Psoas muscle (tissue), 8 donors: Measurements from ENCODE around the gene GRIA1. TPM values are rescaled to one million over a fixed set of nuclear protein-coding genes. Genes with fewer than 3 reads are reported as not detected.

Experiments
- ATAC-seq, 4 donors: fragments of 200-7000 bp; cut with Tn5 transposase; one replicate each; pipeline ENCODE4 v1.9.1; 2020; ENCODE audit warnings: moderate library complexity in 3 of 4, mild to moderate bottlenecking in 2 of 4
- DNase-seq, 2 donors: peaks; one replicate each; pipeline ENCODE4 v3.0.0-alpha.2; 2020
- H3K27ac ChIP-seq: fragments of 200-600 bp; one replicate; pipeline ENCODE4 v1.8.0; 2022
- H3K27me3 ChIP-seq, 3 donors: fragments of 200-600 bp in 1 of 3; one replicate each; pipeline versions ENCODE4 v1.6.1 to v1.8.0; 2013 to 2022; ENCODE audit warnings: low read length in 2 of 3, mild to moderate bottlenecking in 2 of 3, moderate library complexity in 1 of 3; ENCODE audit not compliant: insufficient read depth in 3 of 3
- H3K36me3 ChIP-seq, 2 donors: fragments of 200-600 bp in 1 of 2; one replicate each; pipeline versions ENCODE4 v1.6.1 to v1.8.0; 2013 to 2022; ENCODE audit warnings: low read depth in 1 of 2, mild to moderate bottlenecking in 1 of 2, moderate library complexity in 1 of 2; ENCODE audit not compliant: insufficient read depth in 1 of 2
- H3K4me1 ChIP-seq: fragments of 200-600 bp; one replicate; pipeline ENCODE4 v1.8.0; 2022
- H3K4me3 ChIP-seq: fragments of 200-600 bp; one replicate; pipeline ENCODE4 v1.8.0; 2022; ENCODE audit warnings: mild to moderate bottlenecking
- H3K9me3 ChIP-seq: fragments of 200-600 bp; one replicate; pipeline ENCODE4 v1.8.0; 2022
- CTCF ChIP-seq: fragments of 200-600 bp; IDR thresholded peaks from one replicate; pipeline ENCODE4 v1.8.0; 2022; ENCODE audit warnings: antibody characterized with exemption
- WGBS, 3 donors: extraction: QIAGEN DNeasy Blood & Tissue Kit; methylation state at CpG; one replicate each; pipeline versions ENCODE4 v1.1.6 to v1.1.7; 2013; 5-methylcytosine and 5-hydroxymethylcytosine counted together
- intact Hi-C, 2 donors: fragments of 100-400 bp; cut with DNase I; formaldehyde crosslinking; loops; one replicate each; pipeline versions ENCODE4 v1.11.0 to v1.14.2; 2022
- polyA plus RNA-seq, 3 donors: library from polyadenylated mRNA; stranded (reverse); fragments of 200-250 nt; gene quantifications; one replicate each; pipeline ENCODE4 v1.2.3, GENCODE V29; 2013
- total RNA-seq, 4 donors: library from RNA; stranded (reverse); fragmentation: NEBNext Ultra II Directional in 2 of 4; extraction: Animal tissue kit (Norgen Biotek cat#: 25700) in 2 of 4; gene quantifications; one replicate each; pipeline versions ENCODE4 v1.2.1 to v1.2.4, GENCODE V29; 2021 to 2023
- donor health status: healthy with polysubstance abuse.
- donor health status: DM: no; HTN: no; CAD: no; lungs with moderate emphysema.
- donor health status: Bipolar disorder and iron deficiency.
- donor health status: healthy.
- donor health status: DM: yes; HTN: yes; CAD: no.
- donor health status: DM: no; HTN: no; CAD: no.
- donor health status: DM: no; HTN: no; CAD: no.
- donor health status: DM: yes; HTN: yes; CAD: no.

GRIA1 gene
- total and polyA plus RNA-seq, 7 donors = 0.03 to 0.49 (median 0.28) TPM; not detected in 2

GRCh38 chr5:153573326-153574033 is 83.0 kb downstream of the GRIA1 start:
- Histone ChIP-seq H3K36me3 (no peaks in the 10 kb centered on the region), H3K4me3 (no peak overlapping the region), H3K27ac (no peak overlapping the region), H3K9me3 (no peaks in the 10 kb centered on the region), H3K4me1 (no peaks in the 10 kb centered on the region), H3K27me3 (no peaks in the 10 kb centered on the region)
- DNase-seq (no peak), ATAC-seq (no peak)
- TF ChIP-seq CTCF = no peak
- intact Hi-C loops = no loop called here
- 54 to 72% (median 60%) methylated on average over 4 of the region's 4 CpGs for WGBS, 3 donors

- DNase-seq (no peak), ATAC-seq (no peak)
- intact Hi-C loops = no loop called here
- Histone ChIP-seq H3K27me3 (peaks cover 0 to 2% (median 0%) of the 10 kb centered on the region in 3 donors), H3K4me3 (no peak overlapping the region), H3K27ac (no peak overlapping the region), H3K4me1 (no peaks in the 10 kb centered on the region), H3K9me3 (no peaks in the 10 kb centered on the region), H3K36me3 (no peaks in the 10 kb centered on the region)
- no peak for TF ChIP-seq CTCF
- 47 to 50% (median 48%) methylated on average over 4 of the region's 4 CpGs for WGBS, 3 donors
Observed at GRCh38 chr5:153584126-153584959, 93.9 kb downstream of the GRIA1 start.

- 69 to 83% (median 74%) methylated on average over 3 of the region's 3 CpGs for WGBS, 3 donors
- no peaks in the 10 kb centered on the region for H3K9me3 ChIP-seq
- H3K27ac ChIP-seq = no peak overlapping the region
- H3K4me1 ChIP-seq = no peaks in the 10 kb centered on the region
- intact Hi-C loops = no loop called here
- ATAC-seq (no peak), DNase-seq (no peak)
- no peak for TF ChIP-seq CTCF
- H3K27me3 ChIP-seq = peaks cover 0 to 2% (median 0%) of the 10 kb centered on the region in 3 donors
- H3K36me3 ChIP-seq = no peaks in the 10 kb centered on the region
- H3K4me3 ChIP-seq = no peak overlapping the region
Observed at GRCh38 chr5:153584960-153585359, 94.5 kb downstream of the GRIA1 start.

- intact Hi-C loops = no loop called here
- Histone ChIP-seq H3K36me3 (no peaks in the 10 kb centered on the region), H3K27ac (no peak overlapping the region), H3K9me3 (no peaks in the 10 kb centered on the region), H3K4me1 (no peaks in the 10 kb centered on the region), H3K27me3 (peaks cover 0 to 2% (median 0%) of the 10 kb centered on the region in 3 donors), H3K4me3 (no peak overlapping the region)
- no peak for TF ChIP-seq CTCF
- 48 to 56% (median 55%) methylated on average over 2 of the region's 2 CpGs for WGBS, 3 donors
- ATAC-seq (no peak), DNase-seq (no peak)
Observed at GRCh38 chr5:153585622-153586277, 95.3 kb downstream of the GRIA1 start.
